ENCODE results near the gene MARCHF4.

DNA sequence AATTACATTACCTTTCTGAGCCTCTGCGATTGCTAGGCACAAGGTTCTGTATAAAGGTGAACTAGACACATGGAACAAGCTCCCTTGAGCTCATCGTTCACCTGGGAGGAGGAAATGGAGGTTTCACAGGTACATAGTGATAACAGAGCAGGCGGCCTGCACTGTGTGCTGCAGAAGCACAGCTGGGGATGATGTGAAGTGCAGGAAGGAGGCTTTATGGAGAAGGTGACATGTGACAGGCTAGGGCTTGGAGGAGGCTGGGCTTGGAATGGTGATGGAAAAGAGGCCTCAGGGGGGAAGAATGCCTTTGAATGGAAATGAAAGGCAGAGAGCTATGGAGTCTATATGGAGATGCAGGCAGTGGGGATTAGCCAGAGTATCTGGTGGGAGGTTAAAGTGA lies 22.9 kb downstream of the MARCHF4 start:
- TF ChIP-seq, protein P1, sequence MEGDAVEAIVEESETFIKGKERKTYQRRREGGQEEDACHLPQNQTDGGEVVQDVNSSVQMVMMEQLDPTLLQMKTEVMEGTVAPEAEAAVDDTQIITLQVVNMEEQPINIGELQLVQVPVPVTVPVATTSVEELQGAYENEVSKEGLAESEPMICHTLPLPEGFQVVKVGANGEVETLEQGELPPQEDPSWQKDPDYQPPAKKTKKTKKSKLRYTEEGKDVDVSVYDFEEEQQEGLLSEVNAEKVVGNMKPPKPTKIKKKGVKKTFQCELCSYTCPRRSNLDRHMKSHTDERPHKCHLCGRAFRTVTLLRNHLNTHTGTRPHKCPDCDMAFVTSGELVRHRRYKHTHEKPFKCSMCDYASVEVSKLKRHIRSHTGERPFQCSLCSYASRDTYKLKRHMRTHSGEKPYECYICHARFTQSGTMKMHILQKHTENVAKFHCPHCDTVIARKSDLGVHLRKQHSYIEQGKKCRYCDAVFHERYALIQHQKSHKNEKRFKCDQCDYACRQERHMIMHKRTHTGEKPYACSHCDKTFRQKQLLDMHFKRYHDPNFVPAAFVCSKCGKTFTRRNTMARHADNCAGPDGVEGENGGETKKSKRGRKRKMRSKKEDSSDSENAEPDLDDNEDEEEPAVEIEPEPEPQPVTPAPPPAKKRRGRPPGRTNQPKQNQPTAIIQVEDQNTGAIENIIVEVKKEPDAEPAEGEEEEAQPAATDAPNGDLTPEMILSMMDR (IDR thresholded peaks at IDR 0.05; ENCODE audit: extremely low read depth in 1 of 2, insufficient read depth in 1 of 2, low read depth in 1 of 2, low read length in 2 of 2): no peak
- TF ChIP-seq POLR2A (IDR thresholded peaks at IDR 0.05; ENCODE audit: low read depth, low read length) (no peak), GATA2 (IDR thresholded peaks at IDR 0.05; ENCODE audit: insufficient read depth, insufficient read length, low read depth, low read length) (no peak)

Data from endothelial cell of umbilical vein (primary cell).